HL-60/S4 (cell line): ENCODE measurements around the gene TCF3.

ENCODE experiments used
- in situ Hi-C: fragments of 300-500 bp; cut with MboI; formaldehyde crosslinking; loops from 2 replicates; pipeline ENCODE4 v1.14.3; 2022; ENCODE audit warnings: low sequenced_read_pairs

Gene TCF3

DNA sequence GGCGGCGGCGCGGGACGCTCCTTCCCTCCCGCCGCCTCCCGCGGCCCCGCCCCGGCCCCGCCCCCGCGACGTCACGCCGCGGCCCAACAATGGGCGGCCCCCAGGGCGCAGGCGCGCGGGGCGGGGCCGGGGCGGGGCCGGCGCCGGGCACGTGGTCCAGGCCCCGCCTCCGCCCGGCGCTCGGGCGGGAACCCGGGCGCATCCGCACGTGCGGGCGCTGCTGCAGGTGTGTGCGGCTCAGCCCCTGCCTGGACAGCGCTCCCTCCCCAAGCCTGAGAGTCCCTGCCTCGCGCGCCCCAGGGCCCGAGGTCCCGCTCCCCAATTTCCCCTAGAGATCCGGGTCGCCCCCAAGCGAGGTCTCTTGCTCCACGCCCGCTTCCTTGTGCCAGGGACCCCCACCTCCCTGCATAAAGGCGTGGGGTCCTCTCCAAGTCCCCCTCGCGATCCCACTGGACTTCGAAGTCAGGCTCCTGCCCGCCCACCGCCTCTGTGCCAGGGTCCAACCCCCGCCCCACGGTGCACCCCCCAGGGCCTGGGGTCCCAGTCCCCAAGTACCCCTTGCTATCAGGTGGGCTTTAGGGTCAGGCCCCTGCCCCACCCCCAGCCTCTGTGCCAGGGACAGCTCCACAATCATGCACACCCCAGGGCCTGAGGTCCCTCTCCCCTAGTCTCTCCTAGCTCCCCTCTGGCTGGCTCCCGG is 83.9 kb downstream of the TCF3 start, which contains the start of gene MEX3D:
MEX3D (minus strand) TSS at position 6 of the 700 bp plus-strand sequence. CDS start 267 bp downstream, outside the sequence.
- in situ Hi-C loops: no loop called here

DNA sequence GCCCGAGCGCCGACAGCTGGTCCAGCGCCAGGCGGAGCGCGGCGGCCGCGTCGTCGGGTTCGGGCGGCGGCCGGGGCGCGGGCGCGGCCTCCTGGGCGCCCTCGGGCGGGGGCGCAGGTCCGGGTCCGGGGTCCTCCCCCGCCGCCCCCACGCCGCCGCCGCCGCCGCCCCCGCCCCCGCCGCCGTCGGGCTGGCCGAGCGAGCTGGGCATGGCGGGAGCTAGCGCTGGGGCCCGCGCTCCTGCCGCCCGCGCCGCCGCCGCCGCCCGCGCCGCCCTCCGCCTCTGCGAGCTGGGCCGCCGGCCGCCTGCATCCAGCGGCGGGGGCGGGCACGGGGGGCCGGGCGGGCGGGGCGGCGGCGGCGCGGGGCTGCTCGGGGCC is 84.6 kb downstream of the TCF3 start:
- in situ Hi-C loops: no loop called here

DNA sequence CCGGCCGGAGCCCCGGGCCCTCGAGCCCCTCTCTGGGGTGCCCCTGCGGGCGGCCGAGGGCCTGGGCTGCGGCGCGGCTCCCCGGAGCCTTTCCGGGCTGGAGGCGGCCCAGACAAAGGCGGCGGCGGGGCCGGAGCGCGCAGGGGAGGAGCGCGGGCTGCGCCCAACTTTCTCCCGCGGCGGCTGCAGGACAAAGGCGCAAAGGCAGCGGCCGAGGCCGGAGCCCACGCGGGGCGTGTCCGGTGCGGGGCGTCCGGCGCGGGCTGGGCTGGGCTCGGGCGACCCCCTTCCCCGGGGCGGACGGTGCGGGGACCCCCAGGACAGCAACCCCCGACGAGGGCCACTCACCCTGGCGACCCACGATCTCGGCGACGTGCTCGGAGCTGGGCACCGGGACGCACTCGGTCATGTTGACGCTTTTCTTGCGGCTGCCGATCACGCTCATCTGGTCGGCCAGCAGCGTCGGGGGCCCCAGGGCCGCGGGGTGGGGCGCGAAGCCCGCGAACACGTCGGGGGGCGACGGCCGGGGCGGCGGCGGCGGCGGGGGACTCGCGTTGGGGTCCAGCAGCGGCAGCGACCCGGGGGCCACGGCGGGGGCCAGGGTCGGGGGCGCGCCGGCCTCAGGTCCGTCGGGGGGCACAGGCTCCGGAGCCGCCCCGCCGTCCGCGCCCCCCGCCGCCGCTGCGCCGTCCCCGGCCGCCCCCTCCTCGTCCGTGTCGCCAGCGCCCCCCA is 85.1 kb downstream of the TCF3 start:
- in situ Hi-C loops: no loop called here

DNA sequence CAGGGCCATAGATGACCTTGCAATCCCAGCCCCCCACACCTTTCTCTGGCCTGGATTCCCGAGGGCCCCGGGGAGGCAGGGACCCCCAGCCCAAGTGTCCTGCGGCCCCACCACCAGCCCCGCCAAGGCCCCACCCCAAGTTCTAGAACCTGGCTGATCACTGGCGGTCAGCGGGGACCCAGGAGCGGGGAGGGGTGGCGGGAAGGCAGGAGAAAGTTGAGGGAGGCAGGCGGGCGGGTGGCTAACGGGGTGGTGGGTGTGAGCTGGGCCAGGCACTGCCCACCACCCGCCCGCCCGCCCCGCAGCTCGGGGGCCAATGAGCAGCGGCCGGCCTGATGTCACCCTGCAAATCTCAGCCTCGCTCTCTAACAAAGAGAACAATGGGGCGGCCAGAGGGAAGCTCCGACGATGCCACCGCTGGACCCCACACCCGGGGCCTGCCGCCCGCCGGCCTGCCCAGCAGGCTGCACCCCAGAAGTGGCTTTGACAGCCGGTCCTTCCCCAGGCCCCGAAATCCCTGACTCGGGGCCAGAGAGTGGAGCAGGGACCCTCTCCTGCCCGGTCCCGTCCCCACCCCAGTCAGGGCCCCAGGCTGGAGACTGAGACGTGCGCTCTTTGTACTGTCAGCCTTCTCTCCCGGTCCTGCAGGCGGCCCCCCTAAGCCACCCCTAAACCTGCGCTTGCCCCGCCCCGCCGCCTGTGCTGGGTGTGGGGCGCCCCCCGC is 85.9 kb downstream of the TCF3 start:
- in situ Hi-C loops: no loop called here

GRCh38 chr19:1563251-1563650 is 89.2 kb downstream of the TCF3 start:
- in situ Hi-C loops: no loop called here

- in situ Hi-C loops: no loop called here
Measured at GRCh38 chr19:1561236-1561842, 91.1 kb downstream of the TCF3 start.

GRCh38 chr19:1560286-1560882 is 92.0 kb downstream of the TCF3 start:
- in situ Hi-C loops: no loop called here
